LHCN-M2 (cell line): ENCODE data around the gene OSBPL10. TPM values are rescaled to one million over a fixed set of nuclear protein-coding genes. Genes with fewer than 3 reads are reported as not detected.
A peak's percentile ranks its signal among the peaks of the same experiment; 100 is the strongest.
"Not testable (repeated sequence)": the region's sequence is repeated elsewhere in the genome, so short reads cannot be mapped to it uniquely, and the experiment has no call there.

Experiments
- DNase-seq: peaks from one replicate; pipeline ENCODE4 v3.0.0-alpha.2; 2012; ENCODE audit warnings: low read depth
- total RNA-seq: library from RNA; depleted of rRNA; stranded (reverse); fragments of >200 nt; gene quantifications from 2 replicates; pipeline ENCODE4 v1.2.3, GENCODE V29; 2014

The OSBPL10 gene
- total RNA-seq, 1 experiment from 2014 or later = 48.2 TPM

GRCh38 chr3:31860642-31861041 is 120.4 kb downstream of the OSBPL10 start:
- not testable (repeated sequence) for DNase-seq

GRCh38 chr3:31859245-31859644 is 121.8 kb downstream of the OSBPL10 start:
- DNase-seq = no peak

- peak; percentile 39 for DNase-seq
Observed at GRCh38 chr3:31858439-31858838, 122.6 kb downstream of the OSBPL10 start.

- DNase-seq = no peak
Observed at GRCh38 chr3:31853580-31853979, 127.5 kb downstream of the OSBPL10 start.

GRCh38 chr3:31851278-31851677 is 129.8 kb downstream of the OSBPL10 start:
- DNase-seq = no peak

GRCh38 chr3:31848911-31849310 is 132.2 kb downstream of the OSBPL10 start:
- DNase-seq = no peak

GRCh38 chr3:31848163-31848818 is 132.8 kb downstream of the OSBPL10 start:
- DNase-seq = peak; percentile 79

- DNase-seq = no peak
Observed at GRCh38 chr3:31847760-31848159, 133.3 kb downstream of the OSBPL10 start.

- no peak for DNase-seq
Observed at GRCh38 chr3:31841515-31841914, 139.5 kb downstream of the OSBPL10 start.

- DNase-seq = no peak
Observed at GRCh38 chr3:31840252-31840651, 140.8 kb downstream of the OSBPL10 start.

GRCh38 chr3:31839144-31839917 is 141.7 kb downstream of the OSBPL10 start:
- no peak for DNase-seq

- DNase-seq = no peak
Observed at GRCh38 chr3:31836131-31837075, 144.7 kb downstream of the OSBPL10 start.

- no peak for DNase-seq
Observed at GRCh38 chr3:31833391-31834190, 147.5 kb downstream of the OSBPL10 start.

GRCh38 chr3:31832551-31832950 is 148.5 kb downstream of the OSBPL10 start:
- DNase-seq = no peak

- DNase-seq = no peak
Observed at GRCh38 chr3:31831591-31831990, 149.5 kb downstream of the OSBPL10 start.

- DNase-seq = no peak
Observed at GRCh38 chr3:31829826-31830426, 151.1 kb downstream of the OSBPL10 start.

- no peak for DNase-seq
Observed at GRCh38 chr3:31829010-31829409, 152.1 kb downstream of the OSBPL10 start.

GRCh38 chr3:31828007-31828406 is 153.1 kb downstream of the OSBPL10 start:
- DNase-seq = no peak

GRCh38 chr3:31823184-31823583 is 157.9 kb downstream of the OSBPL10 start:
- DNase-seq = no peak

GRCh38 chr3:31821118-31821517 is 159.9 kb downstream of the OSBPL10 start:
- DNase-seq = no peak

GRCh38 chr3:31819441-31819840 is 161.6 kb downstream of the OSBPL10 start:
- no peak for DNase-seq
